Activated CD8-positive, alpha-beta T cell treated with anti-CD3 and anti-CD28 coated beads for 36 hours (primary cell): ENCODE results near the gene MRO. TPM values are rescaled to one million over a fixed set of nuclear protein-coding genes. Genes with fewer than 3 reads are reported as not detected.
"Not testable (repeated sequence)": the region's sequence is repeated elsewhere in the genome, so short reads cannot be mapped to it uniquely, and the experiment has no call there.

Experiments
- ATAC-seq: fragments of 200-7000 bp; cut with Tn5 transposase; one replicate; pipeline ENCODE4 v1.10.0; 2021; ENCODE audit warnings: mild to moderate bottlenecking, moderate library complexity
- CTCF ChIA-PET: fragments of 350-600 bp; sonication (Branson Sonifier 250); formaldehyde crosslinking; loops from one replicate; lab custom pipeline; 2021; ENCODE audit warnings: antibody characterized with exemption; lab: Charles Lee
- POLR2A ChIA-PET: fragments of 350-600 bp; sonication (Branson Sonifier 250); formaldehyde crosslinking; loops from one replicate; lab custom pipeline; 2021; ENCODE audit warnings: antibody characterized with exemption; lab: Charles Lee
- DNase-seq: peaks from one replicate; pipeline ENCODE4 v3.0.0-alpha.2; 2020
- H3K27ac Mint-ChIP-seq: one replicate; pipeline ENCODE4 v1.8.0; 2021; ENCODE audit warnings: mild to moderate bottlenecking, mixed read lengths
- H3K27me3 Mint-ChIP-seq: one replicate; pipeline ENCODE4 v1.8.0; 2021; ENCODE audit warnings: mixed read lengths
- H3K36me3 Mint-ChIP-seq: one replicate; pipeline ENCODE4 v1.8.0; 2021; ENCODE audit warnings: low read depth, mixed read lengths
- H3K4me1 Mint-ChIP-seq: one replicate; pipeline ENCODE4 v1.8.0; 2021; ENCODE audit warnings: low read depth, mixed read lengths
- H3K4me3 Mint-ChIP-seq: one replicate; pipeline ENCODE4 v1.8.0; 2021; ENCODE audit warnings: mild to moderate bottlenecking, moderate library complexity, mixed read lengths
- H3K9me3 Mint-ChIP-seq: one replicate; pipeline ENCODE4 v1.8.0; 2021; ENCODE audit warnings: mixed read lengths
- CTCF ChIP-seq: fragments of 200-600 bp; IDR thresholded peaks from one replicate; pipeline ENCODE4 v1.8.0; 2022; ENCODE audit warnings: antibody characterized with exemption, mild to moderate bottlenecking
- intact Hi-C: fragments of 100-400 bp; cut with micrococcal nuclease; formaldehyde crosslinking; loops from one replicate; pipeline ENCODE4 v1.10.0; 2022
- total RNA-seq, 2 experiments: library from RNA; stranded (reverse); gene quantifications; one replicate each; pipeline ENCODE4 v1.2.3, GENCODE V29; 2021

The MRO gene
- total RNA-seq, 2 experiments from 2014 or later = not detected

GRCh38 chr18:50861617-50862016 lies 41.8 kb upstream of the MRO start:
- POLR2A ChIA-PET = no interaction called here
- Mint-ChIP-seq H3K27me3 (peaks cover 3% of the 10 kb centered on the region), H3K36me3 (no peaks in the 10 kb centered on the region), H3K4me3 (no peak overlapping the region), H3K27ac (no peak overlapping the region), H3K4me1 (no peaks in the 10 kb centered on the region), H3K9me3 (no peaks in the 10 kb centered on the region)
- intact Hi-C loops = no loop called here
- CTCF ChIA-PET = no interaction called here
- ATAC-seq (no peak), DNase-seq (no peak)
- no peak for TF ChIP-seq CTCF

- no peak overlapping the region for H3K27ac Mint-ChIP-seq
- no peaks in the 10 kb centered on the region for H3K9me3 Mint-ChIP-seq
- no peaks in the 10 kb centered on the region for H3K36me3 Mint-ChIP-seq
- POLR2A ChIA-PET = no interaction called here
- no peaks in the 10 kb centered on the region for H3K4me1 Mint-ChIP-seq
- H3K4me3 Mint-ChIP-seq = no peak overlapping the region
- intact Hi-C loops = no loop called here
- TF ChIP-seq CTCF = no peak
- no peak for DNase-seq
- H3K27me3 Mint-ChIP-seq = peaks cover 3% of the 10 kb centered on the region
- CTCF ChIA-PET = no interaction called here
- no peak for ATAC-seq
Observed at GRCh38 chr18:50859793-50860555, 40.2 kb upstream of the MRO start.

GRCh38 chr18:50857694-50858093 lies 37.9 kb upstream of the MRO start:
- Mint-ChIP-seq H3K27ac (no peak overlapping the region), H3K4me1 (no peaks in the 10 kb centered on the region), H3K36me3 (no peaks in the 10 kb centered on the region), H3K27me3 (peaks cover 6% of the 10 kb centered on the region), H3K9me3 (no peaks in the 10 kb centered on the region), H3K4me3 (no peak overlapping the region)
- ChIA-PET CTCF (no interaction called here), POLR2A (interaction anchor here (1.1 kb wide), 1 partner anchor 23 kb away, joined by 3 read pairs; no protein-coding TSS in a partner anchor)
- intact Hi-C loops = no loop called here
- TF ChIP-seq CTCF = no peak
- DNase-seq (no peak), ATAC-seq (no peak)

GRCh38 chr18:50857166-50857565 lies 37.4 kb upstream of the MRO start:
- DNase-seq, H3K4me3 Mint-ChIP-seq, H3K36me3 Mint-ChIP-seq, H3K27ac Mint-ChIP-seq, H3K9me3 Mint-ChIP-seq, CTCF ChIA-PET, H3K27me3 Mint-ChIP-seq, ATAC-seq, intact Hi-C loops, H3K4me1 Mint-ChIP-seq: not testable (repeated sequence)
- POLR2A ChIA-PET = interaction anchor here (1.1 kb wide), 1 partner anchor 23 kb away, joined by 3 read pairs; no protein-coding TSS in a partner anchor

- no peak for DNase-seq
- intact Hi-C loops = no loop called here
- no peaks in the 10 kb centered on the region for H3K9me3 Mint-ChIP-seq
- POLR2A ChIA-PET = interaction anchor here (0.6 to 1.1 kb wide), 2 partner anchors 24 to 40 kb away, joined by 3 read pairs; no protein-coding TSS in a partner anchor
- CTCF ChIA-PET = no interaction called here
- no peak overlapping the region for H3K4me3 Mint-ChIP-seq
- no peak for TF ChIP-seq CTCF
- H3K27ac Mint-ChIP-seq = no peak overlapping the region
- peaks cover 3% of the 10 kb centered on the region for H3K27me3 Mint-ChIP-seq
- no peaks in the 10 kb centered on the region for H3K36me3 Mint-ChIP-seq
- no peak for ATAC-seq
- no peaks in the 10 kb centered on the region for H3K4me1 Mint-ChIP-seq
Observed at GRCh38 chr18:50855976-50856757, 36.4 kb upstream of the MRO start.
